RWPE2 (cell line): Measurements from ENCODE around the gene HLA-DOB.

Source experiments
- ATAC-seq: fragments of 200-7000 bp; cut with Tn5 transposase; 3 replicates; pipeline ENCODE4 v1.9.1; 2021; ENCODE audit warnings: low read depth
- DNase-seq: peaks from one replicate; pipeline ENCODE4 v3.0.0-alpha.2; 2020; ENCODE audit warnings: low spot score
- H3K27ac ChIP-seq: fragments of 450-650 bp; 2 replicates; pipeline ENCODE4 v1.5.1; 2017; ENCODE audit warnings: mild to moderate bottlenecking; ENCODE audit not compliant: poor library complexity, severe bottlenecking
- H3K27me3 ChIP-seq: fragments of 250-450 bp; sonication (Bioruptor Pico); 2 replicates; pipeline ENCODE4 v1.5.1; 2021; ENCODE audit warnings: mild to moderate bottlenecking, moderate library complexity; ENCODE audit not compliant: insufficient read depth, poor library complexity, severe bottlenecking
- H3K36me3 ChIP-seq: fragments of 250-450 bp; sonication (Bioruptor Pico); 2 replicates; pipeline ENCODE4 v1.5.1; 2020; ENCODE audit warnings: low read depth, mild to moderate bottlenecking, moderate library complexity
- H3K4me1 ChIP-seq: fragments of 250-450 bp; sonication (Bioruptor Pico); 2 replicates; pipeline ENCODE4 v1.5.1; 2021; ENCODE audit warnings: mild to moderate bottlenecking, moderate library complexity; ENCODE audit not compliant: insufficient read depth, poor library complexity, severe bottlenecking
- H3K4me3 ChIP-seq: fragments of 250-450 bp; sonication (Bioruptor Pico); 2 replicates; pipeline ENCODE4 v1.5.1; 2021; ENCODE audit warnings: mild to moderate bottlenecking, moderate library complexity; ENCODE audit not compliant: severe bottlenecking
- H3K9me3 ChIP-seq: fragments of 250-450 bp; sonication (Bioruptor Pico); 2 replicates; pipeline ENCODE4 v1.5.1; 2021; ENCODE audit warnings: mild to moderate bottlenecking, moderate library complexity; ENCODE audit not compliant: severe bottlenecking
- CTCF ChIP-seq: fragments of 450-650 bp; IDR thresholded peaks from one replicate; pipeline ENCODE4 v1.5.1; 2017; ENCODE audit warnings: mild to moderate bottlenecking, moderate library complexity; ENCODE audit not compliant: poor library complexity, severe bottlenecking

The HLA-DOB gene

DNA sequence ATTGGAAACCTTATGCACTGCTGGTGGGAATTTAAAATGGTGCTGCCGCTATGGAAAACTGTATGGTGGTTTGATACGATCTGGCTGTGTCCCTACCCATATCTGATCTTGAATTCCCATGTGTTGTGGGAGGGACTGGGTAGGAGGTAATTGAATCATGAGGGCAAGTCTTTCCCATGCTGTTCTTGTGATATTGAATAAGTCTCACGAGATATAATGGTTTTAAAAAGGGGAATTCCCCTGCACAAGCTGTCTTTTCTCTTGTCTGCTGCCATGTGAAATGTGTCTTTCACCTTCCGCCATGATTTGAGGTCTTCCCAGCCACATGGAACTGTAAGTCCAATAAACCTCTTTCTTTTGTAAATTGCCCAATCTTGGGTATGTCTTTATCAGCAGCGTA is 16.9 kb upstream of the HLA-DOB start:
- Histone ChIP-seq H3K4me3 (no peak overlapping the region), H3K4me1 (no peaks in the 10 kb centered on the region), H3K27me3 (no peaks in the 10 kb centered on the region), H3K36me3 (peaks cover 72% of the 10 kb centered on the region), H3K27ac (no peak overlapping the region), H3K9me3 (no peaks in the 10 kb centered on the region)
- ATAC-seq (no peak), DNase-seq (no peak)
- no peak for TF ChIP-seq CTCF

DNA sequence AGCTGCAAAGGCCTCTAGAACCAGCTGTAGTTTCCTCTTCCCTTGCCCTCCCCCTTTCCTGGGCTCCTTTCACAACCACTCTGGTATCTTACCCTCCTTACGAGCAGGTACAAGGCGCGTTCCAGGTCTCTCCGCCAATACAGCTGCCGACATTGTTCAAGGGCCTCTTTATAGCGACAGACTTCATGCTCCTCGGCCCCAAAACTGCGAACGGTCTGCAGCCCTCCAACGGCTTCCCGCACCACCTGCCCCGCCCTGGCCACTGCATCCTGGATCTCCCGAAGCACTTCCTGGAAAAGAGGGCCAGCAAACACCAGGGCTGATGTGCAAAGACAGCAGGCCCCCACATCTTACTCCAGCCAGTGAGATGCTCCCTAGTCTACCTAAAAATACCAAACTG is 15.7 kb upstream of the HLA-DOB start:
- peaks cover 72% of the 10 kb centered on the region for H3K36me3 ChIP-seq
- no peak overlapping the region for H3K4me3 ChIP-seq
- TF ChIP-seq CTCF = no peak
- DNase-seq (no peak), ATAC-seq (no peak)
- no peaks in the 10 kb centered on the region for H3K4me1 ChIP-seq
- no peaks in the 10 kb centered on the region for H3K27me3 ChIP-seq
- no peaks in the 10 kb centered on the region for H3K9me3 ChIP-seq
- H3K27ac ChIP-seq = no peak overlapping the region

- DNase-seq = no peak
- ATAC-seq = no peak
- H3K4me1 ChIP-seq = no peaks in the 10 kb centered on the region
- no peaks in the 10 kb centered on the region for H3K9me3 ChIP-seq
- H3K27me3 ChIP-seq = no peaks in the 10 kb centered on the region
- H3K36me3 ChIP-seq = peaks cover 58% of the 10 kb centered on the region
- no peak overlapping the region for H3K4me3 ChIP-seq
- no peak for TF ChIP-seq CTCF
- H3K27ac ChIP-seq = no peak overlapping the region
Observed at GRCh38 chr6:32830936-32831335, 14.1 kb upstream of the HLA-DOB start.

DNA sequence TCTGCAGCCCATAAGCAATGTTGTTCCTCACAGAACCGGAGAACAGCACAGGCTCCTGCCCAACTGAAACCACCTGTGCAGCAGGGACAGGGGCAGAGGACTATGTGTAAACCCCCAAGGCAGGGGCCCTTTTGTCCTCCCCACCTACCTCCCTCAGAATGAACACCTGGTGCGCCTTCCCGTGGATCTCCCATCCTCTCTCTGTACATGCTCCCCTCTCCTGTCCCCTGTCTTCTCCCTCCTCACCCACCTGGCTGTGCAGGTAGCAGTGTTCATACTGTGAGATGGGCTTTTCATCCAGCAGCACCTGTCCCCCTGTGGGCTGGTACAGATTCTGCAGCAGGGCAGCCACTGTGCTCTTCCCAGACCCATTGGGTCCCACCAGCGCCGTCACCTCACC is 13.2 kb upstream of the HLA-DOB start:
- H3K4me1 ChIP-seq = no peaks in the 10 kb centered on the region
- no peaks in the 10 kb centered on the region for H3K9me3 ChIP-seq
- H3K4me3 ChIP-seq = no peak overlapping the region
- no peak for ATAC-seq
- TF ChIP-seq CTCF = no peak
- no peak overlapping the region for H3K27ac ChIP-seq
- DNase-seq = no peak
- H3K27me3 ChIP-seq = no peaks in the 10 kb centered on the region
- H3K36me3 ChIP-seq = peaks cover 50% of the 10 kb centered on the region

DNA sequence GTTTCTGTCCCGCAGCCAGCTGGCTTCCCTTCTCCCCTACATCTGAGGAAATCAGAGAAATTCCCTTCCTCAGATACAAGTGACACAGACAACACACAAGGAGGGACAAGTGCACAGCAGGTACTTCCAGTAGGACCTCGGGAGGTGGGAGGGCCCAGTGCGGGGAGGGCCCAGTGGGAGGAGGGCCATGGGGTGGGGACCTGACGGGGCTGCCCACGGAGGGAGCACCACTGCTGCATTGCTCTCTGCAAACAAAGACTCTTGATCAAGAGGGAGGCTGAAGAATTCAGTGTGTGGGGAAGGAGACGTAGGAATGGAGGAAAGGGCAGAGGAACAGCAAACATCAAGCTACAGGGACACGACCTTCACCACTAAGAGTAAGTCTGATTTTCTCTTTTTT is 12.7 kb upstream of the HLA-DOB start:
- no peak overlapping the region for H3K4me3 ChIP-seq
- peaks cover 44% of the 10 kb centered on the region for H3K36me3 ChIP-seq
- no peak overlapping the region for H3K27ac ChIP-seq
- H3K4me1 ChIP-seq = no peaks in the 10 kb centered on the region
- TF ChIP-seq CTCF = no peak
- H3K9me3 ChIP-seq = no peaks in the 10 kb centered on the region
- ATAC-seq = no peak
- no peak for DNase-seq
- H3K27me3 ChIP-seq = no peaks in the 10 kb centered on the region
